ENCODE measurements around the gene ANGPTL8.

- TF ChIP-seq POLR2A (IDR thresholded peaks at IDR 0.05) (no peak), POLR2AphosphoS5 (IDR thresholded peaks at IDR 0.05) (no peak)
Observed at GRCh38 chr19:11221082-11221598, 18.3 kb upstream of the ANGPTL8 start.
